ENCODE data around the gene PUSL1.

DNA sequence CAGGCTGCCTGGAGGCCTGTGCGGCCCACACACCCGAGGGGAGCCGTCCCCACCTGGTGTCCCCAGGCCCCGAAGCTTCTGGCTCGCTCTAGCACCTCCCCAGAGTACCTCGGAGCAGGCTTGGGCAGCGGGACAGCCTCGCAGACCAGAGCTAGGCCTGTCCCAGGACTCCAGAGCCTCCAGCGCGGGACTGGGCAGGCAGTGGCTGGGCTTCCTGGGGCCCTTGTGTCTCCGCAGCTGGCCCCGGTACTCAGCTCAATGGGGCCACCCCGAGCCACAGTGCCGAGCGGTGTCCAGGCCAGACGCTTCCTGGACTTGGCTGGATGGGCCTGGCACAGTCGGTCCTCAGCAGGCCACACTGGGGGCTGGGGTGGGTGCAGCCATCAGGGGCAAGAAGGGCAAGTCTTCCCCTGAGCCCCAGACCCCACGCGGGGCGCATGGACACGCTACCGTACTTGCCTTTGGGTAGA, 23.3 kb upstream of the PUSL1 start:
- no peak for TF ChIP-seq GATA2 (IDR thresholded peaks at IDR 0.05; ENCODE audit: low read depth, low read length)
- TF ChIP-seq GATA3 (IDR thresholded peaks at IDR 0.05; ENCODE audit: low read depth, low read length), result no peak

Measured in SH-SY5Y (cell line).